Tibial nerve (tissue), 4 donors: ENCODE results near the gene NUMB. TPM values are rescaled to one million over a fixed set of nuclear protein-coding genes. Genes with fewer than 3 reads are reported as not detected.
"Not testable (repeated sequence)": the region's sequence is repeated elsewhere in the genome, so short reads cannot be mapped to it uniquely, and the experiment has no call there.

Experiments used
- DNase-seq, 2 donors: peaks; one replicate each; pipeline ENCODE4 v3.0.0-alpha.2; 2019; ENCODE audit warnings: low spot score in 2 of 2
- H3K27ac ChIP-seq, 4 donors: fragments of 200-600 bp; sonication (generic) in 3 of 4; one replicate each; pipeline ENCODE4 v1.5.1; 2017 to 2019; ENCODE audit warnings: mild to moderate bottlenecking in 1 of 4
- H3K27me3 ChIP-seq, 2 donors: fragments of 200-600 bp; sonication (generic) in 1 of 2; one replicate each; pipeline versions ENCODE4 v1.5.1 to v1.6.0; 2017 to 2019
- H3K36me3 ChIP-seq, 3 donors: fragments of 200-600 bp; sonication (generic); one replicate each; pipeline ENCODE4 v1.5.1; 2018 to 2019
- H3K4me1 ChIP-seq, 4 donors: fragments of 200-600 bp; sonication (generic) in 3 of 4; one replicate each; pipeline ENCODE4 v1.5.1; 2017 to 2019
- H3K4me3 ChIP-seq, 4 donors: fragments of 200-600 bp; sonication (generic) in 3 of 4; one replicate each; pipeline ENCODE4 v1.5.1; 2017 to 2019; ENCODE audit warnings: mild to moderate bottlenecking in 1 of 4, moderate library complexity in 1 of 4
- H3K9me3 ChIP-seq, 4 donors: fragments of 200-600 bp; sonication (generic) in 3 of 4; one replicate each; pipeline ENCODE4 v1.5.1; 2017 to 2019
- CTCF ChIP-seq, 5 experiments: fragments of 200-600 bp in 3 of 5; fragments of 450-650 bp in 2 of 5; sonication (generic) in 3 of 5; IDR thresholded peaks; one replicate each; pipeline ENCODE4 v1.5.1; 2016 to 2019; ENCODE audit warnings: antibody characterized with exemption in 5 of 5, mild to moderate bottlenecking in 3 of 5, moderate library complexity in 2 of 5
- EP300 ChIP-seq, 2 donors: sonication (generic); formaldehyde crosslinking; IDR thresholded peaks; one replicate each; pipeline ENCODE4 v1.6.1; 2017; ENCODE audit warnings: antibody characterized with exemption in 2 of 2, mild to moderate bottlenecking in 1 of 2
- POLR2A ChIP-seq, 2 donors: fragments of 450-650 bp; IDR thresholded peaks; one replicate each; pipeline ENCODE4 v1.6.1; 2017; ENCODE audit warnings: antibody characterized with exemption in 2 of 2, mild to moderate bottlenecking in 2 of 2, moderate library complexity in 2 of 2
- WGBS, 2 donors: methylation state at CpG; one replicate each; pipeline ENCODE4 v1.1.5; 2018; 5-methylcytosine and 5-hydroxymethylcytosine counted together
- total RNA-seq, 4 donors: library from RNA; depleted of rRNA; stranded (reverse); fragments of >200 nt; gene quantifications; one replicate each; pipeline ENCODE4 v1.1.0, GENCODE V29; 2016

The NUMB gene
- total RNA-seq, 4 donors from 2014 or later, result 50.7 to 81.9 (median 60.2) TPM

- H3K4me1 ChIP-seq, result peaks cover 0 to 3% (median 1%) of the 10 kb centered on the region in 4 donors
Observed at GRCh38 chr14:73402579-73402978, 55.8 kb downstream of the NUMB start.

GRCh38 chr14:73397810-73398209 lies 60.5 kb downstream of the NUMB start:
- TF ChIP-seq CTCF (IDR thresholded peaks at IDR 0.05) (no peak), EP300 (IDR thresholded peaks at IDR 0.05) (no peak), POLR2A (IDR thresholded peaks at IDR 0.05) (no peak)
- Histone ChIP-seq H3K27ac (no peak overlapping the region), H3K4me3 (no peak overlapping the region), H3K4me1 (peaks cover 0 to 15% (median 1%) of the 10 kb centered on the region in 4 donors), H3K9me3 (no peaks in the 10 kb centered on the region), H3K27me3 (no peaks in the 10 kb centered on the region), H3K36me3 (no peaks in the 10 kb centered on the region)
- WGBS, 2 donors, result 54 to 61% methylated on average over 3 of the region's 3 CpGs
- no peak for DNase-seq

More at GRCh38 chr14:73402579-73402978, 55.8 kb downstream of the NUMB start:
- peaks cover 0 to 13% (median 0%) of the 10 kb centered on the region in 3 donors for H3K36me3 ChIP-seq
- no peaks in the 10 kb centered on the region for H3K9me3 ChIP-seq
- H3K4me3 ChIP-seq, result no peak overlapping the region
- no peak for DNase-seq
- TF ChIP-seq EP300 (IDR thresholded peaks at IDR 0.05) (no peak), POLR2A (IDR thresholded peaks at IDR 0.05) (no peak), CTCF (IDR thresholded peaks at IDR 0.05) (no peak)
- no peak overlapping the region for H3K27ac ChIP-seq
- 81 to 83% methylated on average over 2 of the region's 2 CpGs for WGBS, 2 donors
- no peaks in the 10 kb centered on the region for H3K27me3 ChIP-seq

- Histone ChIP-seq H3K9me3 (no peaks in the 10 kb centered on the region), H3K4me1 (peaks cover 0 to 13% (median 1%) of the 10 kb centered on the region in 4 donors), H3K27ac (no peak overlapping the region), H3K4me3 (no peak overlapping the region), H3K27me3 (no peaks in the 10 kb centered on the region), H3K36me3 (no peaks in the 10 kb centered on the region)
- no peak for DNase-seq
- no peak for TF ChIP-seq POLR2A (IDR thresholded peaks at IDR 0.05)
- TF ChIP-seq CTCF (IDR thresholded peaks at IDR 0.05), result no peak
- TF ChIP-seq EP300 (IDR thresholded peaks at IDR 0.05), result no peak
- 53 to 56% methylated on average over 1 of the region's 1 CpG for WGBS, 2 donors
Observed at GRCh38 chr14:73394317-73394716, 64.0 kb downstream of the NUMB start.

- no peaks in the 10 kb centered on the region for H3K9me3 ChIP-seq
- H3K4me1 ChIP-seq, result peaks cover 0 to 13% (median 1%) of the 10 kb centered on the region in 4 donors
- TF ChIP-seq EP300 (IDR thresholded peaks at IDR 0.05) (no peak), CTCF (IDR thresholded peaks at IDR 0.05) (no peak), POLR2A (IDR thresholded peaks at IDR 0.05) (no peak)
- no peaks in the 10 kb centered on the region for H3K36me3 ChIP-seq
- H3K27ac ChIP-seq, result no peak overlapping the region
- no peak for DNase-seq
- H3K27me3 ChIP-seq, result no peaks in the 10 kb centered on the region
- H3K4me3 ChIP-seq, result no peak overlapping the region
Observed at GRCh38 chr14:73393375-73393774, 65.0 kb downstream of the NUMB start.

- Histone ChIP-seq H3K9me3 (no peaks in the 10 kb centered on the region), H3K36me3 (no peaks in the 10 kb centered on the region), H3K4me1 (peaks cover 0 to 12% (median 0%) of the 10 kb centered on the region in 4 donors), H3K4me3 (no peak overlapping the region), H3K27ac (no peak overlapping the region), H3K27me3 (no peaks in the 10 kb centered on the region)
- DNase-seq, result no peak
- 91 to 95% methylated on average over 4 of the region's 4 CpGs for WGBS, 2 donors
- TF ChIP-seq CTCF (IDR thresholded peaks at IDR 0.05) (no peak), EP300 (IDR thresholded peaks at IDR 0.05) (no peak), POLR2A (IDR thresholded peaks at IDR 0.05) (no peak)
Observed at GRCh38 chr14:73392329-73393257, 65.8 kb downstream of the NUMB start.

GRCh38 chr14:73387860-73388259 lies 70.5 kb downstream of the NUMB start:
- DNase-seq, H3K4me3 ChIP-seq, H3K27me3 ChIP-seq, H3K4me1 ChIP-seq, H3K27ac ChIP-seq: not testable (repeated sequence)
- Histone ChIP-seq H3K36me3 (peaks cover 0 to 18% (median 0%) of the 10 kb centered on the region in 3 donors), H3K9me3 (peaks cover 0 to 17% (median 1%) of the 10 kb centered on the region in 4 donors)
- WGBS, 2 donors, result 96 to 100% methylated on average over 3 of the region's 3 CpGs
